Sigmoid colon (tissue), 7 donors: ENCODE measurements around the gene PDCD2L. TPM values are rescaled to one million over a fixed set of nuclear protein-coding genes. Genes with fewer than 3 reads are reported as not detected.
A peak's percentile ranks its signal among the peaks of the same experiment; 100 is the strongest.

ENCODE experiments used
- DNase-seq: peaks from one replicate; pipeline ENCODE4 v3.0.0-alpha.2; 2019
- H3K27ac ChIP-seq, 4 donors: fragments of 200-600 bp; sonication (generic); one replicate each; pipeline ENCODE4 v1.5.1; 2016 to 2019; ENCODE audit warnings: mild to moderate bottlenecking in 1 of 4
- H3K27me3 ChIP-seq, 3 donors: fragments of 200-600 bp; sonication (generic); one replicate each; pipeline ENCODE4 v1.5.1; 2019; ENCODE audit warnings: mild to moderate bottlenecking in 1 of 3
- H3K36me3 ChIP-seq, 4 donors: fragments of 200-600 bp; sonication (generic); one replicate each; pipeline ENCODE4 v1.5.1; 2016 to 2019
- H3K4me1 ChIP-seq, 4 donors: fragments of 200-600 bp; sonication (generic); one replicate each; pipeline ENCODE4 v1.5.1; 2017 to 2019
- H3K4me3 ChIP-seq, 4 donors: fragments of 200-600 bp; sonication (generic); one replicate each; pipeline ENCODE4 v1.5.1; 2017 to 2019; ENCODE audit warnings: mild to moderate bottlenecking in 2 of 4, moderate library complexity in 1 of 4
- H3K9me3 ChIP-seq, 4 donors: fragments of 200-600 bp in 3 of 4; sonication (generic) in 3 of 4; one replicate each; pipeline versions ENCODE4 v1.5.1 to v1.6.1; 2013 to 2019
- CTCF ChIP-seq, 4 experiments: fragments of 450-650 bp in 3 of 4; fragments of 200-600 bp in 1 of 4; IDR thresholded peaks; one replicate each; pipeline ENCODE4 v1.5.1; 2016 to 2019; ENCODE audit warnings: antibody characterized with exemption in 4 of 4, mild to moderate bottlenecking in 3 of 4, moderate library complexity in 2 of 4
- EP300 ChIP-seq, 4 donors: sonication (generic); formaldehyde crosslinking; IDR thresholded peaks; one replicate each; pipeline ENCODE4 v1.6.1; 2017; ENCODE audit warnings: antibody characterized with exemption in 4 of 4
- POLR2A ChIP-seq, 2 donors: fragments of 450-650 bp; IDR thresholded peaks; one replicate each; pipeline ENCODE4 v1.6.1; 2016; ENCODE audit warnings: antibody characterized with exemption in 2 of 2, mild to moderate bottlenecking in 2 of 2, moderate library complexity in 2 of 2
- POLR2AphosphoS5 ChIP-seq, 4 donors: sonication (generic); formaldehyde crosslinking; IDR thresholded peaks; one replicate each; pipeline ENCODE4 v1.6.1; 2017; ENCODE audit warnings: antibody characterized with exemption in 4 of 4
- WGBS, 2 donors: extraction: QIAGEN DNeasy Blood & Tissue Kit; methylation state at CpG; one replicate each; pipeline ENCODE4 v1.1.7; 2013; 5-methylcytosine and 5-hydroxymethylcytosine counted together
- intact Hi-C: fragments of 100-400 bp; cut with DNase I; formaldehyde crosslinking; loops from one replicate; pipeline ENCODE4 v1.15.1; 2023
- polyA plus RNA-seq, 3 donors: library from polyadenylated mRNA; stranded (reverse); fragments of 200-250 nt; gene quantifications; one replicate each; pipeline ENCODE4 v1.2.3, GENCODE V29; 2013
- total RNA-seq, 4 donors: library from RNA; depleted of rRNA; stranded (reverse); fragments of >200 nt; gene quantifications; one replicate each; pipeline ENCODE4 v1.1.0, GENCODE V29; 2016
- donor health status: healthy with polysubstance abuse.
- donor health status: Bipolar disorder and iron deficiency.
- donor health status: healthy.

PDCD2L gene
- total and polyA plus RNA-seq, 7 donors, result 6.0 to 14.8 (median 12.1) TPM

DNA sequence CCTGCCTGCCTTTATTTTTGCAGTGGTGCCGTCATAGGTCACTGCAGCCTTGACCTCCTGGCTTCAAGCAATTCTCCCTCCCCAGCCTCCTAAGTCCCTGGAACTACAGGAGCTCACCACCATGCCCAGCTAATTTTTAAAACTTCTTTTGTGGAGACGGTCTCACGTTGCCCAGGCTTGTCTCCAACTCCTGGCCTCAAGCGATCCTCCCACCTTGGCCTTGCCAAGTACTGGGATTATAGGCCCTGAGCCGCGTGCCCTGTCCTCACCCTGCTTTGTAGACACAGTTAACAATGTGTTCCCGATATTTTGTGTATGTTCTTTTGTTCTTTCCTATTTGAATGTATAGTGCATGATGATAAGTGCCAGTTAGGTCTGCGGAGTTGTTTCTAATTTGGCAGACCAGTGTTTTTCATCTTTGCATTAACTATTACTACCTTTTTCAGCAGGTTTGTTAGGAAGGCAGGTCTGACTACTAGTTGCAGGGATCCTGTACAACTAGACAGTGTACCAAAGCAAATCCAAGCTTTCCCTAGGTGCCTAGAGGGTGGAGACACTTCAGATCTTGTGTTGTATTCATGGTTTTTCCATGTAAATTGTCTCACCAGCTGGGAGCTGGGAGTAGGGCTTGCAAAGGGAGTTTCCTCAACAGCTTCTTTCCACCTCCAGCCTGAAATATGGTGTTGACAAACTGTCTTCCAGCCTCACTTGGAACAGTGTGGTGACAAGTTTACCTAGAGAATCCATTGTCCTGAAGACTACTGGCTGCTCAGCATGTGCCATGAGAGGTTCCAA is 67.9 kb downstream of the PDCD2L start:
- H3K27me3 ChIP-seq, result no peaks in the 10 kb centered on the region
- no peak overlapping the region for H3K4me3 ChIP-seq
- 91 to 94% methylated on average over 8 of the region's 8 CpGs for WGBS, 2 donors
- peaks cover 17 to 62% (median 26%) of the 10 kb centered on the region in 4 donors for H3K36me3 ChIP-seq
- no peak overlapping the region for H3K27ac ChIP-seq
- intact Hi-C loops, result no loop called here
- peaks cover 0 to 5% (median 0%) of the 10 kb centered on the region in 4 donors for H3K4me1 ChIP-seq
- TF ChIP-seq CTCF (IDR thresholded peaks at IDR 0.05), result no peak
- TF ChIP-seq POLR2AphosphoS5 (IDR thresholded peaks at IDR 0.05), result no peak
- TF ChIP-seq EP300 (IDR thresholded peaks at IDR 0.05), result no peak
- no peak for TF ChIP-seq POLR2A (IDR thresholded peaks at IDR 0.05)
- no peaks in the 10 kb centered on the region for H3K9me3 ChIP-seq
- no peak for DNase-seq

GRCh38 chr19:34474233-34474989 is 70.2 kb downstream of the PDCD2L start:
- DNase-seq, result no peak
- H3K27me3 ChIP-seq, result no peaks in the 10 kb centered on the region
- intact Hi-C loops, result no loop called here
- 82 to 90% methylated on average over 4 of the region's 4 CpGs for WGBS, 2 donors
- H3K9me3 ChIP-seq, result no peaks in the 10 kb centered on the region
- TF ChIP-seq CTCF (IDR thresholded peaks at IDR 0.05), result no peak
- no peak for TF ChIP-seq EP300 (IDR thresholded peaks at IDR 0.05)
- no peak for TF ChIP-seq POLR2A (IDR thresholded peaks at IDR 0.05)
- TF ChIP-seq POLR2AphosphoS5 (IDR thresholded peaks at IDR 0.05), result no peak
- H3K4me3 ChIP-seq, result no peak overlapping the region
- H3K36me3 ChIP-seq, result peaks cover 8 to 39% (median 15%) of the 10 kb centered on the region in 4 donors
- peak overlapping the region in 1 of 4 donors; percentile 24 for H3K27ac ChIP-seq
- H3K4me1 ChIP-seq, result peaks cover 0 to 5% (median 0%) of the 10 kb centered on the region in 4 donors

DNA sequence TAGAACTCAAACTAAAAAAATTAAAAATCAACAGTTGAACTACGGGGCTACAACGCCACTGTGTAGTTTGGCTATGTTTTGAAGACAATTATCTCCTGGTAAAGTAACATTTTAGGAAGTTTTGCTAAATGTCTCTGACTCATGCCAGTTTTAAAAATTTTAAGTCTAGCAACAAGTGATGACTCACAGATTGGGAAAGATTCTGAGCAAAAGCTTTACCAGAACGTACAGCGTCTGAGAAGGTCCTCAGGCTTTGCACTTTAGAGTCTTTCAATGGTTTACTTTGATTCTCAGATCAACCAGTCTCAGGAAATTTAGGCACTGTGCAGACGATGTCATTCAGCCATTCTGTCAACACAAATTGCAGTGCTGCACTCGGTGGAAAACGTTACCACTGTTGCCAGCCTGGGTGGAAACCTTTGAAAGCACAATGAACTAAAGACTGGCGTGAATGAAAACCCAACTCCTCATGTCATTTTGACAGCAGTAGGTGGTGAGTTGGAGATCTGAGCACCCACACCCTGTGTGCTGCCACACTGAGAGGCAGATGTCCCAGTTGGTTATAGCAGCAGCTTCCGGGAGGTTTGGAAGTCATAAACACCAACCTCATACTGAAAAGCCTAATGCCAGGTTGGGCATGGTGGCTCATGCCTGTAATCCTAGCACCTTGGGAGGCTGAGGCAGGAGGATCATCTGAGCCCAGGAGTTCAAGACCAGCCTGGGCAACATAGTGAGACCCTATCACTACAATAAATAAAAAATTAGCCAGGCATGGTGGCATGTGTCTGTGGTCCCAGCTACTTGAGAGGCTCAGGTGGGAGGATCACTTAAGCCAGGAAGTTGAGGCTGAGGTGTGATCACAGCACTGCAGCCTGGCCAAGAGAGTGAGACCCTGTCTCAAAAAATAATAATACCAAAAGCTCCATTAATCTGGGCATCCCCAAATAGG is 71.1 kb downstream of the PDCD2L start:
- peaks cover 4 to 30% (median 13%) of the 10 kb centered on the region in 4 donors for H3K36me3 ChIP-seq
- peaks cover 0 to 5% (median 0%) of the 10 kb centered on the region in 4 donors for H3K4me1 ChIP-seq
- no peaks in the 10 kb centered on the region for H3K27me3 ChIP-seq
- DNase-seq, result no peak
- no peak overlapping the region for H3K4me3 ChIP-seq
- H3K27ac ChIP-seq, result peak overlapping the region in 1 of 4 donors; percentile 24
- intact Hi-C loops, result no loop called here
- H3K9me3 ChIP-seq, result no peaks in the 10 kb centered on the region
- TF ChIP-seq POLR2AphosphoS5 (IDR thresholded peaks at IDR 0.05) (no peak), POLR2A (IDR thresholded peaks at IDR 0.05) (no peak), CTCF (IDR thresholded peaks at IDR 0.05) (no peak), EP300 (IDR thresholded peaks at IDR 0.05) (no peak)
- WGBS, 2 donors, result 57 to 61% methylated on average over 9 of the region's 9 CpGs

Other genes with a start within 250 kb of the PDCD2L start
- 100 to 1,000 TPM; 104 to 149 (median 123) TPM for gene LSM14A, start 231.9 kb upstream of the PDCD2L start, total RNA-seq
- 10 to 100 TPM; 66.6 to 94.2 (median 79.3) TPM for gene LSM14A, start 231.9 kb upstream of the PDCD2L start, polyA plus RNA-seq
- gene GARRE1, start 149.8 kb upstream of the PDCD2L start, total RNA-seq, result 10 to 100 TPM; 11.1 to 20.2 (median 14.5) TPM
- 10 to 100 TPM in 1 of 3 donors, 1 to 10 TPM in 2; 3.5 to 10.7 (median 4.2) TPM for gene GARRE1, start 149.8 kb upstream of the PDCD2L start, polyA plus RNA-seq
- 100 to 1,000 TPM; 117 to 209 (median 157) TPM for gene GPI, start 39.2 kb upstream of the PDCD2L start, total RNA-seq
- gene GPI, start 39.2 kb upstream of the PDCD2L start, polyA plus RNA-seq, result 100 to 1,000 TPM in 1 of 3 donors, 10 to 100 TPM in 2; 73.9 to 203 (median 89.7) TPM
- 10 to 100 TPM; 55.7 to 99.4 (median 71.8) TPM for gene UBA2, start 24.0 kb downstream of the PDCD2L start, total RNA-seq
- gene UBA2, start 24.0 kb downstream of the PDCD2L start, polyA plus RNA-seq, result 10 to 100 TPM; 31.8 to 58.5 (median 34.9) TPM
- gene WTIP, start 77.4 kb downstream of the PDCD2L start, total RNA-seq, result 10 to 100 TPM in 3 of 4 donors, 1 to 10 TPM in 1; 3.3 to 20.5 (median 16.9) TPM
- 1 to 10 TPM; 2.2 to 3.0 (median 3.0) TPM for gene WTIP, start 77.4 kb downstream of the PDCD2L start, polyA plus RNA-seq